Lung (tissue), 12 donors: Measurements from ENCODE around the gene LRRC1. TPM values are rescaled to one million over a fixed set of nuclear protein-coding genes. Genes with fewer than 3 reads are reported as not detected.

Experiments used
- ATAC-seq: fragments of 200-7000 bp; cut with Tn5 transposase; one replicate; pipeline ENCODE4 v1.9.1; 2020; ENCODE audit warnings: moderate number of reproducible peaks; ENCODE audit not compliant: insufficient read depth, low FRiP score
- DNase-seq, 3 donors: peaks; one replicate each; pipeline ENCODE4 v3.0.0-alpha.2; 2013 to 2017
- H3K27ac ChIP-seq, 2 donors: one replicate each; pipeline ENCODE4 v1.5.1; 2013; ENCODE audit warnings: mild to moderate bottlenecking in 2 of 2, moderate library complexity in 2 of 2, control low read depth in 1 of 2, inconsistent platforms in 1 of 2, low read depth in 1 of 2, low read length in 1 of 2
- H3K27me3 ChIP-seq, 3 donors: one replicate each; pipeline ENCODE4 v1.5.1; 2013; ENCODE audit warnings: low read length in 2 of 3; ENCODE audit not compliant: control insufficient read depth in 3 of 3, insufficient read depth in 3 of 3
- H3K36me3 ChIP-seq, 4 donors: one replicate each; pipeline ENCODE4 v1.5.1; 2013; ENCODE audit warnings: low read length in 4 of 4, mild to moderate bottlenecking in 1 of 4, moderate library complexity in 1 of 4; ENCODE audit not compliant: control insufficient read depth in 4 of 4, insufficient read depth in 4 of 4
- H3K4me1 ChIP-seq, 5 donors: one replicate each; pipeline ENCODE4 v1.5.1; 2013; ENCODE audit warnings: low read length in 5 of 5, mild to moderate bottlenecking in 2 of 5, moderate library complexity in 1 of 5; ENCODE audit not compliant: control insufficient read depth in 5 of 5, insufficient read depth in 5 of 5
- H3K4me3 ChIP-seq: one replicate; pipeline ENCODE4 v1.5.1; 2013; ENCODE audit warnings: mild to moderate bottlenecking, control low read depth, moderate library complexity
- H3K9ac ChIP-seq, 2 donors: one replicate each; pipeline ENCODE4 v1.5.1; 2013; ENCODE audit warnings: low read length in 2 of 2, control low read depth in 1 of 2; ENCODE audit not compliant: insufficient read depth in 1 of 2
- H3K9me3 ChIP-seq, 4 donors: one replicate each; pipeline ENCODE4 v1.5.1; 2013; ENCODE audit warnings: low read length in 3 of 4, mild to moderate bottlenecking in 1 of 4, moderate library complexity in 1 of 4; ENCODE audit not compliant: control insufficient read depth in 4 of 4, insufficient read depth in 3 of 4
- CTCF ChIP-seq: IDR thresholded peaks from 2 replicates; pipeline ENCODE4 v1.5.1; 2012; ENCODE audit warnings: mild to moderate bottlenecking; ENCODE audit errors: control extremely low read depth, extremely low read depth
- WGBS, 2 donors: extraction: QIAGEN DNeasy Blood & Tissue Kit; methylation state at CpG; one replicate each; pipeline ENCODE4 v1.1.7; 2013; 5-methylcytosine and 5-hydroxymethylcytosine counted together
- polyA plus RNA-seq, 2 donors: library from polyadenylated mRNA; stranded (reverse); fragments of 200-250 nt; gene quantifications; one replicate each; pipeline ENCODE4 v1.2.1, GENCODE V29; 2013
- total RNA-seq, 2 donors: library from RNA; depleted of rRNA in 1 of 2; stranded (reverse); fragments of >200 nt in 1 of 2; gene quantifications; one replicate each; pipeline ENCODE4 v1.2.1, GENCODE V29; 2014 to 2021
- donor health status: control.
- donor health status: control.
- donor health status: Bipolar disorder and iron deficiency.
- donor health status: healthy.
- donor health status: DM: yes; HTN: yes; CAD: no.

Gene LRRC1
- total and polyA plus RNA-seq, 4 donors: 4.8 to 19.9 (median 9.9) TPM

GRCh38 chr6:53956068-53956711, 161.4 kb downstream of the LRRC1 start:
- Histone ChIP-seq H3K27me3 (no peaks in the 10 kb centered on the region), H3K9me3 (no peaks in the 10 kb centered on the region), H3K4me3 (no peak overlapping the region), H3K9ac (no peak overlapping the region), H3K27ac (no peak overlapping the region), H3K36me3 (no peaks in the 10 kb centered on the region), H3K4me1 (no peaks in the 10 kb centered on the region)
- peak; percentile 32 for TF ChIP-seq CTCF
- ATAC-seq: peak; percentile 89
- WGBS, 2 donors: 44 to 46% methylated on average over 6 of the region's 6 CpGs
- peak; percentile 66 to 72 (median 68) for DNase-seq

- H3K9me3 ChIP-seq: no peaks in the 10 kb centered on the region
- DNase-seq (no peak), ATAC-seq (no peak)
- no peak overlapping the region for H3K27ac ChIP-seq
- no peaks in the 10 kb centered on the region for H3K4me1 ChIP-seq
- no peaks in the 10 kb centered on the region for H3K36me3 ChIP-seq
- TF ChIP-seq CTCF: no peak
- H3K4me3 ChIP-seq: no peak overlapping the region
- H3K27me3 ChIP-seq: no peaks in the 10 kb centered on the region
- H3K9ac ChIP-seq: no peak overlapping the region
These were observed 162.0 kb downstream of the LRRC1 start for GRCh38 chr6:53956804-53957203.

DNA sequence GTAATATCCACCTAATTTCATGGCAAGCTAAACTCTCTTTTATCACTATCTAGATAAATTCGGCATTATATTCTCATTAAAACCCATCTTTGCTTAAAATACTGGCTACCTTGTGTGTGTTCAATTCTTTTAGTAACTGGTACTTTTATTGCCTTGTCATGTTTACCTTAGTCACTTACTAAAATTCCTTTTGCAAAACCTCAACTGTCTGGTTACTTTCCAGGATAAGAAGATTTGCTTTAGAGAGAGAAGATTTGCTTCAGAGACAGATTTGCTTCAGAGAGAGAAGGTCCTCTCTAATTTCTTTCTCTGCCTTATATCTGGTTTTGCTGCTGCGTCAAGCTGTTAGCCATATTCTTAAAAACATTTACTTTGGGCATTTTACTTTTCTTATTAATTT, 164.9 kb downstream of the LRRC1 start:
- DNase-seq: no peak
- WGBS, 2 donors: 75 to 85% methylated on average over 2 of the region's 2 CpGs
- no peak for ATAC-seq
- peaks cover 0 to 5% (median 0%) of the 10 kb centered on the region in 5 donors for H3K4me1 ChIP-seq
- no peak overlapping the region for H3K27ac ChIP-seq
- no peak for TF ChIP-seq CTCF
- no peak overlapping the region for H3K9ac ChIP-seq
- H3K36me3 ChIP-seq: no peaks in the 10 kb centered on the region
- no peaks in the 10 kb centered on the region for H3K9me3 ChIP-seq
- no peak overlapping the region for H3K4me3 ChIP-seq
- H3K27me3 ChIP-seq: no peaks in the 10 kb centered on the region

- H3K4me3 ChIP-seq: no peak overlapping the region
- H3K9me3 ChIP-seq: no peaks in the 10 kb centered on the region
- no peak for TF ChIP-seq CTCF
- DNase-seq (no peak), ATAC-seq (no peak)
- no peak overlapping the region for H3K9ac ChIP-seq
- WGBS, 2 donors: 88 to 93% methylated on average over 4 of the region's 4 CpGs
- H3K36me3 ChIP-seq: no peaks in the 10 kb centered on the region
- H3K4me1 ChIP-seq: peaks cover 0 to 5% (median 0%) of the 10 kb centered on the region in 5 donors
- no peaks in the 10 kb centered on the region for H3K27me3 ChIP-seq
- no peak overlapping the region for H3K27ac ChIP-seq
These were observed 165.5 kb downstream of the LRRC1 start for GRCh38 chr6:53960311-53960710.
